HEK293 (cell line): ENCODE data around the gene SPC24.

Experiments
- BCL11A ChIP-seq: fragments of 450-650 bp; formaldehyde crosslinking; IDR thresholded peaks from 2 replicates; pipeline ENCODE4 v1.5.1; 2016; ENCODE audit warnings: low read depth, missing biosample characterization, missing genetic modification characterization
- CTCF ChIP-seq: fragments of 450-650 bp; formaldehyde crosslinking; IDR thresholded peaks from 2 replicates; pipeline ENCODE4 v1.5.1; 2016; ENCODE audit warnings: missing biosample characterization, missing genetic modification characterization
- HOXC10 ChIP-seq: sonication (generic); formaldehyde crosslinking; IDR thresholded peaks from 2 replicates; pipeline ENCODE4 v1.8.1; 2023; ENCODE audit warnings: mild to moderate bottlenecking, missing genetic modification reagents
- ZBTB11 ChIP-seq: fragments of 450-650 bp; formaldehyde crosslinking; conservative IDR thresholded peaks from 2 replicates; pipeline ENCODE4 v1.5.1; 2016; ENCODE audit warnings: low read depth, missing biosample characterization, missing genetic modification characterization
- ZBTB8A ChIP-seq: fragments of 450-650 bp; formaldehyde crosslinking; IDR thresholded peaks from 2 replicates; pipeline ENCODE4 v1.5.1; 2016; ENCODE audit warnings: missing biosample characterization, missing genetic modification characterization
- ZNF274 ChIP-seq, 2 experiments: fragments of 200-500 bp in 1 of 2; fragments of 450-650 bp in 1 of 2; sonication (Bioruptor generic) in 1 of 2; formaldehyde crosslinking in 1 of 2; IDR thresholded peaks; 2 replicates each; pipeline versions ENCODE4 v1.5.1 to v1.6.1; 2014 to 2016; ENCODE audit warnings: borderline replicate concordance in 1 of 2, inconsistent platforms in 1 of 2, low read length in 1 of 2, missing biosample characterization in 1 of 2, missing genetic modification characterization in 1 of 2
- ZNF350 ChIP-seq: fragments of 450-650 bp; formaldehyde crosslinking; IDR thresholded peaks from 2 replicates; pipeline ENCODE4 v1.5.0; 2017; ENCODE audit warnings: missing biosample characterization, mild to moderate bottlenecking, missing genetic modification characterization
- ZNF529 ChIP-seq: fragments of 450-650 bp; formaldehyde crosslinking; IDR thresholded peaks from 2 replicates; pipeline ENCODE4 v1.5.1; 2017; ENCODE audit warnings: missing genetic modification characterization, missing biosample characterization; ENCODE audit not compliant: insufficient replicate concordance
- ZNF610 ChIP-seq: fragments of 450-650 bp; formaldehyde crosslinking; IDR thresholded peaks from 2 replicates; pipeline ENCODE4 v1.5.1; 2016; ENCODE audit warnings: missing biosample characterization, missing genetic modification characterization, borderline replicate concordance

- TF ChIP-seq ZNF610 (tag by site-specific recombination) = no peak
- no peak for TF ChIP-seq CTCF (tag by site-specific recombination)
- TF ChIP-seq ZNF274 (IDR thresholded peaks at IDR 0.05; ENCODE audit: low read length) = no peak
- no peak for TF ChIP-seq ZNF274 (tag by site-specific recombination; IDR thresholded peaks at IDR 0.05; ENCODE audit: borderline replicate concordance)
- TF ChIP-seq ZBTB8A (tag by site-specific recombination) = no peak
- TF ChIP-seq BCL11A (tag by site-specific recombination) = no peak
- no peak for TF ChIP-seq HOXC10 (CRISPR knock-in tag)
- TF ChIP-seq ZNF529 (tag by site-specific recombination) = no peak
- no peak for TF ChIP-seq ZBTB11 (tag by site-specific recombination)
- no peak for TF ChIP-seq ZNF350 (tag by site-specific recombination)
Observed at GRCh38 chr19:11100049-11100448, 55.5 kb downstream of the SPC24 start.
